Parathyroid adenoma (tissue), 2 donors: ENCODE measurements around the gene PLD1.

ENCODE experiments used
- H2AFZ ChIP-seq: fragments of 300-600 bp; sonication (generic); one replicate; pipeline ENCODE4 v1.7.0; 2017; ENCODE audit warnings: antibody characterized with exemption, mild to moderate bottlenecking
- H3K27ac ChIP-seq: fragments of 300-600 bp; sonication (generic); one replicate; pipeline ENCODE4 v1.7.0; 2017
- H3K27me3 ChIP-seq: fragments of 300-600 bp; sonication (generic); one replicate; pipeline ENCODE4 v1.7.0; 2017; ENCODE audit warnings: low read length; ENCODE audit not compliant: control insufficient read depth, insufficient read depth
- H3K36me3 ChIP-seq: fragments of 300-600 bp; sonication (generic); one replicate; pipeline ENCODE4 v1.7.0; 2017; ENCODE audit warnings: low read length; ENCODE audit not compliant: control insufficient read depth, insufficient read depth
- H3K4me1 ChIP-seq: fragments of 300-600 bp; sonication (generic); one replicate; pipeline ENCODE4 v1.7.0; 2017; ENCODE audit warnings: control low read depth
- H3K4me2 ChIP-seq: fragments of 300-600 bp; sonication (generic); one replicate; pipeline ENCODE4 v1.7.0; 2017; ENCODE audit warnings: low read length
- H3K4me3 ChIP-seq: fragments of 300-600 bp; sonication (generic); one replicate; pipeline ENCODE4 v1.7.0; 2017; ENCODE audit warnings: low read depth, low read length
- H3K79me2 ChIP-seq: fragments of 300-600 bp; sonication (generic); one replicate; pipeline ENCODE4 v1.7.0; 2017; ENCODE audit warnings: control low read depth
- H3K9ac ChIP-seq: fragments of 300-600 bp; sonication (generic); one replicate; pipeline ENCODE4 v1.7.0; 2017; ENCODE audit warnings: mild to moderate bottlenecking
- H3K9me3 ChIP-seq: fragments of 300-600 bp; sonication (generic); one replicate; pipeline ENCODE4 v1.7.0; 2017; ENCODE audit warnings: low read length; ENCODE audit not compliant: control insufficient read depth
- CTCF ChIP-seq: fragments of 300-600 bp; sonication (generic); IDR thresholded peaks from one replicate; pipeline ENCODE4 v1.7.0; 2017; ENCODE audit warnings: antibody characterized with exemption, mild to moderate bottlenecking
- donor health status: primary hyperparathyroidism.

PLD1 gene

GRCh38 chr3:171607452-171607851 lies 202.8 kb downstream of the PLD1 start:
- no peaks in the 10 kb centered on the region for H3K4me1 ChIP-seq
- TF ChIP-seq CTCF = no peak
- no peaks in the 10 kb centered on the region for H3K27me3 ChIP-seq
- no peak overlapping the region for H3K27ac ChIP-seq
- H3K79me2 ChIP-seq = no peaks in the 10 kb centered on the region
- no peaks in the 10 kb centered on the region for H3K36me3 ChIP-seq
- no peak overlapping the region for H2AFZ ChIP-seq
- no peak overlapping the region for H3K4me2 ChIP-seq
- no peak overlapping the region for H3K4me3 ChIP-seq
- no peak overlapping the region for H3K9ac ChIP-seq
- H3K9me3 ChIP-seq = no peaks in the 10 kb centered on the region

GRCh38 chr3:171606151-171606751 lies 204.0 kb downstream of the PLD1 start:
- Histone ChIP-seq H2AFZ (no peak overlapping the region), H3K9me3 (no peaks in the 10 kb centered on the region), H3K27ac (no peak overlapping the region), H3K27me3 (no peaks in the 10 kb centered on the region), H3K4me3 (no peak overlapping the region), H3K4me2 (no peak overlapping the region), H3K36me3 (no peaks in the 10 kb centered on the region), H3K9ac (no peak overlapping the region), H3K4me1 (no peaks in the 10 kb centered on the region), H3K79me2 (no peaks in the 10 kb centered on the region)
- no peak for TF ChIP-seq CTCF

- no peaks in the 10 kb centered on the region for H3K9me3 ChIP-seq
- H3K4me3 ChIP-seq = no peak overlapping the region
- no peak overlapping the region for H3K4me2 ChIP-seq
- H3K36me3 ChIP-seq = no peaks in the 10 kb centered on the region
- H3K79me2 ChIP-seq = no peaks in the 10 kb centered on the region
- no peaks in the 10 kb centered on the region for H3K4me1 ChIP-seq
- no peak overlapping the region for H2AFZ ChIP-seq
- H3K27me3 ChIP-seq = no peaks in the 10 kb centered on the region
- H3K9ac ChIP-seq = no peak overlapping the region
- H3K27ac ChIP-seq = no peak overlapping the region
- TF ChIP-seq CTCF = no peak
Observed at GRCh38 chr3:171604370-171604769, 205.9 kb downstream of the PLD1 start.

GRCh38 chr3:171602072-171602471 lies 208.2 kb downstream of the PLD1 start:
- no peak overlapping the region for H3K27ac ChIP-seq
- no peaks in the 10 kb centered on the region for H3K36me3 ChIP-seq
- no peaks in the 10 kb centered on the region for H3K79me2 ChIP-seq
- H3K4me2 ChIP-seq = no peak overlapping the region
- no peaks in the 10 kb centered on the region for H3K4me1 ChIP-seq
- no peak for TF ChIP-seq CTCF
- no peaks in the 10 kb centered on the region for H3K9me3 ChIP-seq
- H2AFZ ChIP-seq = no peak overlapping the region
- no peak overlapping the region for H3K4me3 ChIP-seq
- no peaks in the 10 kb centered on the region for H3K27me3 ChIP-seq
- no peak overlapping the region for H3K9ac ChIP-seq

GRCh38 chr3:171600030-171600429 lies 210.3 kb downstream of the PLD1 start:
- Histone ChIP-seq H3K9ac (no peak overlapping the region), H3K79me2 (no peaks in the 10 kb centered on the region), H3K36me3 (no peaks in the 10 kb centered on the region), H3K9me3 (no peaks in the 10 kb centered on the region), H3K4me2 (no peak overlapping the region), H3K27ac (no peak overlapping the region), H3K4me3 (no peak overlapping the region), H2AFZ (no peak overlapping the region), H3K4me1 (no peaks in the 10 kb centered on the region), H3K27me3 (no peaks in the 10 kb centered on the region)
- no peak for TF ChIP-seq CTCF
